ENCODE data around the gene CAPN9.
A peak's percentile ranks its signal among the peaks of the same experiment; 100 is the strongest.

Gene CAPN9

GRCh38 chr1:230823426-230823825 is 76.2 kb downstream of the CAPN9 start:
- intact Hi-C loops (cut with DNase I; ENCODE audit: low total_unique reads), result no loop called here
- H3K9me3 ChIP-seq, result no peaks in the 10 kb centered on the region
- no peak overlapping the region for H3K4me3 ChIP-seq
- H3K27ac ChIP-seq, result peak overlapping the region; percentile 87 to 88
- TF ChIP-seq, protein P1, sequence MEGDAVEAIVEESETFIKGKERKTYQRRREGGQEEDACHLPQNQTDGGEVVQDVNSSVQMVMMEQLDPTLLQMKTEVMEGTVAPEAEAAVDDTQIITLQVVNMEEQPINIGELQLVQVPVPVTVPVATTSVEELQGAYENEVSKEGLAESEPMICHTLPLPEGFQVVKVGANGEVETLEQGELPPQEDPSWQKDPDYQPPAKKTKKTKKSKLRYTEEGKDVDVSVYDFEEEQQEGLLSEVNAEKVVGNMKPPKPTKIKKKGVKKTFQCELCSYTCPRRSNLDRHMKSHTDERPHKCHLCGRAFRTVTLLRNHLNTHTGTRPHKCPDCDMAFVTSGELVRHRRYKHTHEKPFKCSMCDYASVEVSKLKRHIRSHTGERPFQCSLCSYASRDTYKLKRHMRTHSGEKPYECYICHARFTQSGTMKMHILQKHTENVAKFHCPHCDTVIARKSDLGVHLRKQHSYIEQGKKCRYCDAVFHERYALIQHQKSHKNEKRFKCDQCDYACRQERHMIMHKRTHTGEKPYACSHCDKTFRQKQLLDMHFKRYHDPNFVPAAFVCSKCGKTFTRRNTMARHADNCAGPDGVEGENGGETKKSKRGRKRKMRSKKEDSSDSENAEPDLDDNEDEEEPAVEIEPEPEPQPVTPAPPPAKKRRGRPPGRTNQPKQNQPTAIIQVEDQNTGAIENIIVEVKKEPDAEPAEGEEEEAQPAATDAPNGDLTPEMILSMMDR (IDR thresholded peaks at IDR 0.05), result no peak
- H3K36me3 ChIP-seq, result no peaks in the 10 kb centered on the region
- peaks cover 0 to 67% (median 56%) of the 10 kb centered on the region in 4 donors for H3K4me1 ChIP-seq
- H3K27me3 ChIP-seq, result no peaks in the 10 kb centered on the region
- DNase-seq, result peak in 1 of 2 donors; percentile 45

DNA sequence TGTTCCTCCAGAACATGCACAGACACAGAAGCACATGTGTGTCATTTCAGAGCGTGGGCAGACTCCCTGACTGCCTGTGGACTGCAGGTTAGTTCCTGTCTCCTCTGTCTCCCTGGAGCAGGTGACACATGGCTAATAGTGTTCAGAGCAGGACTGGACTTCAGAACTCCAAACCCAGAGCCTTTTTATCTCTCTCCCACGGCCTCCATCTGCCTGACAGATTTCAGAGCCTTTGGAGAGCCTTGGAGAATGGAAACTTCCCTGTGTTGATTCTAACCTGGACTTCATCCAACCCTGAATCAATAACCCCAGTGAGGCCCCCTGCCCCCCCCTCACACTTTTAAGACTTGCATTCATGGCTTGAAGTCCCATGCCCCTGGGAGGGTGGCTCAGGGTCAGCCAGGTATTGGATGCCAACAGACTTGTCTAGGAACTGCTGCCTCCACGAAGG is 76.8 kb downstream of the CAPN9 start:
- Histone ChIP-seq H3K4me3 (no peak overlapping the region), H3K9me3 (no peaks in the 10 kb centered on the region), H3K4me1 (peaks cover 0 to 72% (median 60%) of the 10 kb centered on the region in 4 donors), H3K27ac (peak overlapping the region; percentile 87 to 88), H3K36me3 (no peaks in the 10 kb centered on the region), H3K27me3 (no peaks in the 10 kb centered on the region)
- TF ChIP-seq, protein P1 (IDR thresholded peaks at IDR 0.05), result no peak
- DNase-seq, result no peak
- intact Hi-C loops (cut with DNase I; ENCODE audit: low total_unique reads), result no loop called here

GRCh38 chr1:230824551-230824918 is 77.3 kb downstream of the CAPN9 start:
- peak; percentile 57 to 78 for DNase-seq
- Histone ChIP-seq H3K4me3 (no peak overlapping the region), H3K36me3 (no peaks in the 10 kb centered on the region), H3K27me3 (no peaks in the 10 kb centered on the region), H3K27ac (peak overlapping the region; percentile 87 to 88), H3K4me1 (peaks cover 0 to 74% (median 61%) of the 10 kb centered on the region in 4 donors), H3K9me3 (no peaks in the 10 kb centered on the region)
- intact Hi-C loops (cut with DNase I; ENCODE audit: low total_unique reads), result no loop called here
- TF ChIP-seq, protein P1 (IDR thresholded peaks at IDR 0.05), result no peak

- no peaks in the 10 kb centered on the region for H3K27me3 ChIP-seq
- no peaks in the 10 kb centered on the region for H3K36me3 ChIP-seq
- H3K27ac ChIP-seq, result peak overlapping the region; percentile 87 to 88
- intact Hi-C loops (cut with DNase I; ENCODE audit: low total_unique reads), result no loop called here
- H3K4me3 ChIP-seq, result no peak overlapping the region
- no peak for DNase-seq
- peaks cover 0 to 77% (median 62%) of the 10 kb centered on the region in 4 donors for H3K4me1 ChIP-seq
- H3K9me3 ChIP-seq, result no peaks in the 10 kb centered on the region
- TF ChIP-seq, protein P1 (IDR thresholded peaks at IDR 0.05), result no peak
These were observed 77.9 kb downstream of the CAPN9 start for GRCh38 chr1:230824919-230825721.

GRCh38 chr1:230825761-230826160 is 78.6 kb downstream of the CAPN9 start:
- H3K36me3 ChIP-seq, result no peaks in the 10 kb centered on the region
- intact Hi-C loops (cut with DNase I; ENCODE audit: low total_unique reads), result no loop called here
- peak overlapping the region; percentile 87 to 88 for H3K27ac ChIP-seq
- H3K9me3 ChIP-seq, result no peaks in the 10 kb centered on the region
- H3K4me3 ChIP-seq, result no peak overlapping the region
- H3K4me1 ChIP-seq, result peaks cover 0 to 77% (median 62%) of the 10 kb centered on the region in 4 donors
- H3K27me3 ChIP-seq, result no peaks in the 10 kb centered on the region
- TF ChIP-seq, protein P1 (IDR thresholded peaks at IDR 0.05), result no peak
- DNase-seq, result peak; percentile 44 to 88

All from tibial artery (tissue), 4 donors.